Esophagus mucosa (tissue), 1 donor: ENCODE data around the gene RPS6KA4. TPM values are rescaled to one million over a fixed set of nuclear protein-coding genes. Genes with fewer than 3 reads are reported as not detected.

Source experiments
- total RNA-seq: library from RNA; stranded (reverse); gene quantifications from one replicate; pipeline ENCODE4 v1.2.4, GENCODE V29; 2023
- donor health status: DM: yes; HTN: yes; CAD: no.

The RPS6KA4 gene
- total RNA-seq, 1 donor from 2014 or later, result 36.2 TPM

Other genes starting within 250 kb of the RPS6KA4 start
- gene MACROD1, start 193.0 kb upstream of the RPS6KA4 start, total RNA-seq, result 22.9 TPM
- 74.2 TPM for gene STIP1, start 173.0 kb upstream of the RPS6KA4 start, total RNA-seq
- 2.4 TPM for gene FERMT3, start 152.4 kb upstream of the RPS6KA4 start, total RNA-seq
- gene TRPT1, start 133.0 kb upstream of the RPS6KA4 start, total RNA-seq, result 25.1 TPM
- gene NUDT22, start 132.9 kb upstream of the RPS6KA4 start, total RNA-seq, result 59.9 TPM
- 16.7 TPM for gene DNAJC4, start 128.6 kb upstream of the RPS6KA4 start, total RNA-seq
- 45.2 TPM for gene VEGFB, start 124.6 kb upstream of the RPS6KA4 start, total RNA-seq
- gene FKBP2, start 118.1 kb upstream of the RPS6KA4 start, total RNA-seq, result 40.7 TPM
- 265 TPM for gene PPP1R14B, start 112.2 kb upstream of the RPS6KA4 start, total RNA-seq
- 43.9 TPM for gene PLCB3, start 107.6 kb upstream of the RPS6KA4 start, total RNA-seq
- gene BAD, start 74.5 kb upstream of the RPS6KA4 start, total RNA-seq, result 45.4 TPM
- gene GPR137, start 73.3 kb upstream of the RPS6KA4 start, total RNA-seq, result 18.5 TPM
- gene KCNK4, start 67.9 kb upstream of the RPS6KA4 start, total RNA-seq, result not detected
- gene CATSPERZ, start 58.8 kb upstream of the RPS6KA4 start, total RNA-seq, result 1.3 TPM
- gene ESRRA, start 53.6 kb upstream of the RPS6KA4 start, total RNA-seq, result 63.2 TPM
- gene TRMT112, start 41.6 kb upstream of the RPS6KA4 start, total RNA-seq, result 181 TPM
- 331 TPM for gene PRDX5, start 41.0 kb upstream of the RPS6KA4 start, total RNA-seq
- 4.5 TPM for gene CCDC88B, start 19.0 kb upstream of the RPS6KA4 start, total RNA-seq
- gene SLC22A11, start 196.8 kb downstream of the RPS6KA4 start, total RNA-seq, result not detected
- gene SLC22A12, start 232.1 kb downstream of the RPS6KA4 start, total RNA-seq, result not detected